Fibroblast of lung (primary cell): Measurements from ENCODE around the gene ADGRD1.

Experiments
- CTCF ChIP-seq, 2 donors: IDR thresholded peaks in 1 of 2; conservative IDR thresholded peaks in 1 of 2; 1 replicate in 1 of 2; 2 replicates in 1 of 2; pipeline ENCODE4 v1.5.1; 2011 to 2012; ENCODE audit warnings: low read length in 2 of 2, control low read depth in 1 of 2, inconsistent platforms in 1 of 2, low read depth in 1 of 2, mild to moderate bottlenecking in 1 of 2
- EZH2 ChIP-seq: IDR thresholded peaks from 2 replicates; pipeline ENCODE4 v1.5.1; 2012; ENCODE audit warnings: low read length, control low read depth, mild to moderate bottlenecking; ENCODE audit errors: missing control alignments

- no peak for TF ChIP-seq CTCF (conservative IDR thresholded peaks at IDR 0.05 in 1 of 2, IDR thresholded peaks at IDR 0.05 in 1 of 2; ENCODE audit: low read depth in 1 of 2, low read length in 2 of 2)
- TF ChIP-seq EZH2, result no peak
Measured at GRCh38 chr12:130965668-130966067, 12.0 kb downstream of the ADGRD1 start.
